Esophagus muscularis mucosa (tissue), 4 donors: Measurements from ENCODE around the gene ADAM19. TPM values are rescaled to one million over a fixed set of nuclear protein-coding genes. Genes with fewer than 3 reads are reported as not detected.

Experiments
- DNase-seq: peaks from one replicate; pipeline ENCODE4 v3.0.0-alpha.2; 2017; ENCODE audit errors: extremely low spot score
- H3K27ac ChIP-seq, 4 donors: fragments of 200-600 bp; sonication (generic); replicated peaks in 1 of 4; 1 replicate in 3 of 4; 2 replicates in 1 of 4; pipeline ENCODE4 v1.5.1; 2016 to 2019; ENCODE audit warnings: mild to moderate bottlenecking in 1 of 4
- H3K27me3 ChIP-seq, 4 donors: fragments of 200-600 bp; sonication (generic); one replicate each; pipeline versions ENCODE4 v1.5.1 to v1.6.0; 2016 to 2019
- H3K36me3 ChIP-seq, 4 donors: fragments of 200-600 bp; sonication (generic); one replicate each; pipeline ENCODE4 v1.5.1; 2016 to 2019
- H3K4me1 ChIP-seq, 4 donors: fragments of 200-600 bp; sonication (generic); one replicate each; pipeline ENCODE4 v1.5.1; 2016 to 2019
- H3K4me3 ChIP-seq, 4 donors: fragments of 200-600 bp; sonication (generic); 1 replicate in 2 of 4; 2 replicates in 2 of 4; pipeline ENCODE4 v1.5.1; 2016 to 2019; ENCODE audit warnings: mild to moderate bottlenecking in 4 of 4, moderate library complexity in 1 of 4
- H3K9me3 ChIP-seq, 4 donors: fragments of 200-600 bp; sonication (generic); 1 replicate in 3 of 4; 2 replicates in 1 of 4; pipeline ENCODE4 v1.5.1; 2016 to 2019
- EP300 ChIP-seq: sonication (generic); formaldehyde crosslinking; IDR thresholded peaks from one replicate; pipeline ENCODE4 v1.6.1; 2017; ENCODE audit warnings: antibody characterized with exemption
- POLR2A ChIP-seq: fragments of 450-650 bp; IDR thresholded peaks from one replicate; pipeline ENCODE4 v1.6.1; 2017; ENCODE audit warnings: antibody characterized with exemption, moderate library complexity, mild to moderate bottlenecking, low read depth
- POLR2AphosphoS5 ChIP-seq, 2 donors: sonication (generic); formaldehyde crosslinking; IDR thresholded peaks; one replicate each; pipeline ENCODE4 v1.6.1; 2017; ENCODE audit warnings: antibody characterized with exemption in 2 of 2
- WGBS: methylation state at CpG from one replicate; pipeline ENCODE4 v1.1.5; 2018; 5-methylcytosine and 5-hydroxymethylcytosine counted together
- intact Hi-C: fragments of 100-400 bp; cut with DNase I; formaldehyde crosslinking; loops from one replicate; pipeline ENCODE4 v1.15.1; 2023
- total RNA-seq, 4 donors: library from RNA; depleted of rRNA; stranded (reverse); fragments of >200 nt; gene quantifications; one replicate each; pipeline versions ENCODE4 v1.1.0 to v1.2.1, GENCODE V29; 2016
- TF ChIP-seq, protein P1 (sequence below), 3 experiments: fragments of 200-600 bp in 2 of 3; fragments of 450-650 bp in 1 of 3; sonication (generic) in 2 of 3; IDR thresholded peaks; one replicate each; pipeline ENCODE4 v1.5.1; 2017 to 2019; ENCODE audit warnings: antibody characterized with exemption in 3 of 3, mild to moderate bottlenecking in 2 of 3, moderate library complexity in 1 of 3

The ADAM19 gene
- total RNA-seq, 4 donors from 2014 or later = 25.0 to 43.6 (median 28.1) TPM

DNA sequence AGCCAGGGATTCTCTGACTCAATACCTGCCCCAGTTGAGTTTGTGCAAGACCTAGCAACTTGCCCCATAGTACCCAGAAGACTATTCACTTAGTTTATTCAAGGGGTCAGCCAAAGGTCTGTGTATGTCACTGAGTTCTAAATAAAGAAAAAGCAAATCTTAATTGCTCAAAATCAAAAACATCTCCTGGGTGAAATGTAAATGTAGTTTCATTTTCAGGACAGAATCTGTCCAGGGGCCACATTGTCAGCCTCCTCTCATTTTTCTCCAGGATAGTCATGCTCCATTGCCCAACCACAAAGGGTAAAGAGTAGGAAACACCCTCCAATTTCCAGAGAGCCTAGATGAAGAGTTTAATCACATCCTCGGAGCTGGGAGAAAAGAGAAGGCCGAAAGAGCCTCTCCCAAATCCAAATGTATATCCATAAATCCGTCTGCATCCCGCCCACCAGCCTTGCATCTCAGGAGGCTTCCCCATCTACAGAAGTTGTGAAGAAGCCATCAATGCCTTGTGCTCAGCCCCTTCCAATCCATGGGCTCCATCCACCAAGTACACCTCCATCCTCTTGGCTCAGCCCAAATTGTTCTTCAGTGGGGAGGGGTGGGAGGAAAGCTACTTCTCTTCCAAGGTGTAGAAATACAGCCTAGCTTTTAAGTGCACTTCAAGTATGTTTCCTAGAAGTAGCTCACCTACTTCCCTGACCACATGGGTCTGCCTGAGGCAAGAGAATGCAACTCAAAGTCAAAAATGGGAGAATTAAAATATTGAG is 26.9 kb downstream of the ADAM19 start:
- TF ChIP-seq EP300 = no peak
- peak; percentile 43 to 85 for TF ChIP-seq POLR2AphosphoS5 (IDR thresholded peaks at IDR 0.05)
- H3K4me3 ChIP-seq = no peak overlapping the region
- no peaks in the 10 kb centered on the region for H3K9me3 ChIP-seq
- no peak for DNase-seq
- peaks cover 54 to 83% (median 76%) of the 10 kb centered on the region in 4 donors for H3K4me1 ChIP-seq
- 72% methylated on average over 4 of the region's 4 CpGs for WGBS
- intact Hi-C loops = no loop called here
- H3K27me3 ChIP-seq = no peaks in the 10 kb centered on the region
- H3K27ac ChIP-seq = peak overlapping the region; percentile 84 to 88 (median 87)
- H3K36me3 ChIP-seq = no peaks in the 10 kb centered on the region

DNA sequence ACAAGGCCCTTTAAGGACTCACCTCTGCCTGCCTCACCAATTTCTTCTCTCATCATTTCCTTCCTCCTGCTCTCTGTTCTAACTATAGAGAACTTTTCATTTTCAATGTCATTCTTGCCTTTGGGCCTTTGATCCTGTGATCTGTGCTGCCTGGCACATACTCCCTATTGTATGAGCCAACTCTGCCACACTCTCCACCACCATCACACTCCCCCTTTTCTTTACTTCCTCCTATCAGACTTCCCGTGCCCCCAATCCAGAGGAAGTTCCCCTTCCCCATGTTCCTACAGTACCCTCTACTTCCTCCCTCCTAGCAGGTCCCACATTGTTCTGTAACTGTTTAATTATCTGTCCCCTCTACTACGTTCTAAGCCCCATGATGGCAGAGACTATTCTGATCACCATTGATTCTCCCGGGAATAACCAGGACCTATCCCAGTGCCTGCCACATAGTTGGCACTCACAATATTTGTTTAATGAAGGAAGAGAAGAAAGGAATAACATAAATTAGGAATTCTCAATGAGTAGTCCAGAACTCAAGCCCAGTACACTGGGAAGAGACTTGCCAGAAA is 27.5 kb downstream of the ADAM19 start:
- Histone ChIP-seq H3K4me3 (no peak overlapping the region), H3K36me3 (no peaks in the 10 kb centered on the region), H3K4me1 (peaks cover 53 to 86% (median 80%) of the 10 kb centered on the region in 4 donors), H3K27ac (peak overlapping the region; percentile 84 to 88 (median 87)), H3K9me3 (no peaks in the 10 kb centered on the region), H3K27me3 (no peaks in the 10 kb centered on the region)
- intact Hi-C loops = no loop called here
- DNase-seq = no peak
- TF ChIP-seq EP300 (no peak), POLR2AphosphoS5 (IDR thresholded peaks at IDR 0.05) (no peak), POLR2A (no peak)
- TF ChIP-seq, protein P1, sequence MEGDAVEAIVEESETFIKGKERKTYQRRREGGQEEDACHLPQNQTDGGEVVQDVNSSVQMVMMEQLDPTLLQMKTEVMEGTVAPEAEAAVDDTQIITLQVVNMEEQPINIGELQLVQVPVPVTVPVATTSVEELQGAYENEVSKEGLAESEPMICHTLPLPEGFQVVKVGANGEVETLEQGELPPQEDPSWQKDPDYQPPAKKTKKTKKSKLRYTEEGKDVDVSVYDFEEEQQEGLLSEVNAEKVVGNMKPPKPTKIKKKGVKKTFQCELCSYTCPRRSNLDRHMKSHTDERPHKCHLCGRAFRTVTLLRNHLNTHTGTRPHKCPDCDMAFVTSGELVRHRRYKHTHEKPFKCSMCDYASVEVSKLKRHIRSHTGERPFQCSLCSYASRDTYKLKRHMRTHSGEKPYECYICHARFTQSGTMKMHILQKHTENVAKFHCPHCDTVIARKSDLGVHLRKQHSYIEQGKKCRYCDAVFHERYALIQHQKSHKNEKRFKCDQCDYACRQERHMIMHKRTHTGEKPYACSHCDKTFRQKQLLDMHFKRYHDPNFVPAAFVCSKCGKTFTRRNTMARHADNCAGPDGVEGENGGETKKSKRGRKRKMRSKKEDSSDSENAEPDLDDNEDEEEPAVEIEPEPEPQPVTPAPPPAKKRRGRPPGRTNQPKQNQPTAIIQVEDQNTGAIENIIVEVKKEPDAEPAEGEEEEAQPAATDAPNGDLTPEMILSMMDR (IDR thresholded peaks at IDR 0.05) = no peak
- 51% methylated on average over 3 of the region's 3 CpGs for WGBS

DNA sequence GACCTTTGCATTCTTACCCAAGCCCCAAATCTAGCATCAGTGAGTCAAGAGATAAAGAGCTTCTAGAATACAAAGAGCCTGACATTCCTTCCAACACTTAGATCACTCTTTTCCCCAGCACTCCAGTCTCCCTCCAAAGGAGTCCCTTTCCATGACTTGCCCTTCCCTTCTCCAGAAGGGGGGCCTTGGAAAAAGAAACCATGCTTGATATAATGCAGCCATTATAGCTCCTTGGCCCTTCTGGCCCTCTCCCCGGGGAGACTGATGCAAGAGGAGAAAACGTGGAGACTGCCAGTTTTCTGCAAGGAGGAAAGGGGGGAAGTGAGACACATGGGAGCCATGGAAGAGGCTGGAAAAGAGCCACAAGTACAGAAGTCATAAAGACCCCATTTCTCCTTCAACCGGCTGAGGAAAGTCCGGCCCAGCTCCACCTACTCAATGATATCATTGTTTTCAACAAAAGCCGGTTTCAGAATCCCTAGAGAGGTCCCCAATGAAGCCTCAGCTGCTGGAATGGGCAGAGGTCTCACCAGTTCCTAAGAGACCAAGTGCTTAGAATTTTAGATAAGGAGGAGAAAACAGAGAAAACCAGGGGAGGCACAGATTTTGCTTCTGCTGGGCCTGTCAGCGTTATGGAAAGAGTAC is 29.0 kb downstream of the ADAM19 start:
- no peak for DNase-seq
- no peaks in the 10 kb centered on the region for H3K9me3 ChIP-seq
- H3K27ac ChIP-seq = peak overlapping the region; percentile 84 to 88 (median 87)
- no peaks in the 10 kb centered on the region for H3K27me3 ChIP-seq
- H3K4me1 ChIP-seq = peaks cover 60 to 96% (median 94%) of the 10 kb centered on the region in 4 donors
- TF ChIP-seq POLR2A (no peak), POLR2AphosphoS5 (IDR thresholded peaks at IDR 0.05) (no peak)
- TF ChIP-seq, protein P1 (IDR thresholded peaks at IDR 0.05) = no peak
- intact Hi-C loops = no loop called here
- WGBS = 44% methylated on average over 6 of the region's 6 CpGs
- no peak overlapping the region for H3K4me3 ChIP-seq
- no peaks in the 10 kb centered on the region for H3K36me3 ChIP-seq

DNA sequence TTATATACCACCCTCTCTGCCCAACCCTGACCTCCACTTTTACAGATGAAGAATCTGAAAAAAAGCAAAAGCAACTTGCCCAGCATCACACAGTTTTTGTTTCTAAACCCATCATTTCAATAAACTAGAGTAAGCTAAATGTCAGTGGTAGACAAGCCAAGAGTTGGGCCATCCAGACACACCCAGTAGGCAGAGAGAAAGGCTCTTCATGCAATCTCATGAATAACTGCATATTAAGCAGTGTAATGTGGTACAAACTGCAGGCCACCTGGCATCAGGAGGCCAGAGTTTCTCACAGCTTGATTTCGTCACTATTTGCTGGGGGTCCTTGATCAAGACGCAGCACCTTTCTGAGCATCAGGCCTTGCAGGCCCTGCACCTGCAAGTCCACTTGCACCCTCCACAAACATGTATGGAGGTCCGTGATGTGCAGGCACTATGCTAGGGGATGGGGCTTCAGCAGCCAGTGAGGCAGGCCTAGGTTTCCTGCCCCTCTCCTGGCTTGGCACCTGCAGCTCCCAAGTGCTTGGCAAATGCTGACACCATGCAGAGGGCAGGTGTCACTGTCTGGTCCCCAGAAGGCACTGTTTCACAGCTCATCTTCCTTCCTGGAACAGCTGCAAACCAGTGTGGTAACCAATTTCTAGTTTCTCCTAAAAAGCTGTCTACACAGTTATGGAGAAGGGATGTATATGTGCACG is 29.8 kb downstream of the ADAM19 start:
- no peaks in the 10 kb centered on the region for H3K27me3 ChIP-seq
- TF ChIP-seq EP300 = no peak
- TF ChIP-seq POLR2AphosphoS5 (IDR thresholded peaks at IDR 0.05) = no peak
- WGBS = 89% methylated on average over 4 of the region's 4 CpGs
- H3K4me1 ChIP-seq = peaks cover 69 to 100% (median 100%) of the 10 kb centered on the region in 4 donors
- no peaks in the 10 kb centered on the region for H3K9me3 ChIP-seq
- intact Hi-C loops = no loop called here
- H3K4me3 ChIP-seq = no peak overlapping the region
- H3K36me3 ChIP-seq = no peaks in the 10 kb centered on the region
- H3K27ac ChIP-seq = peak overlapping the region; percentile 84 to 88 (median 87)
- no peak for DNase-seq

DNA sequence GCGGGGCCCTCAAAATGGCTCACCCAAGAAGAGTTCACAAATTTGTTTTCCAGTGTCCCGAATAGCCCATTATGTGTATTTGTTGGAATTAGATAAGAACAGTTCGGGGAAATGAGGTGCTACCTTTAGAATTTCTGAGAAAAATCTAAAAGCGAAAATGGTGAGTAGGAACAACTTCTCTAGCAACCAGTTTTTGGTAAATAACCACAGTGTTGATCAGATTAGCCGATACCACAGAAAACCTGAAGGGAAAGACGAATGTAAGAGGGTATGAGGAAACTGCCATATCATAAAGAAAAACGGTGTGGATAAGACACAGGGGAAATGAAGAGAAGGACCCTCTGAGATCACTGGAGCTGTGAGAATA is 31.0 kb downstream of the ADAM19 start:
- Histone ChIP-seq H3K9me3 (no peaks in the 10 kb centered on the region), H3K27ac (peak overlapping the region; percentile 84 to 88 (median 87)), H3K36me3 (no peaks in the 10 kb centered on the region), H3K4me1 (peaks cover 68 to 100% (median 100%) of the 10 kb centered on the region in 4 donors), H3K4me3 (no peak overlapping the region), H3K27me3 (no peaks in the 10 kb centered on the region)
- DNase-seq = no peak
- intact Hi-C loops = no loop called here
- TF ChIP-seq POLR2A = no peak
- no peak for TF ChIP-seq POLR2AphosphoS5 (IDR thresholded peaks at IDR 0.05)
- TF ChIP-seq EP300 = no peak
- TF ChIP-seq, protein P1 (IDR thresholded peaks at IDR 0.05) = no peak
- 86% methylated on average over 7 of the region's 7 CpGs for WGBS
